Smooth muscle cell of the pulmonary artery (primary cell): ENCODE data around the gene GABRR3. TPM values are rescaled to one million over a fixed set of nuclear protein-coding genes. Genes with fewer than 3 reads are reported as not detected.

Source experiments
- total RNA-seq: library from RNA; depleted of rRNA; stranded (reverse); fragments of >200 nt; gene quantifications from 2 replicates; pipeline ENCODE4 v1.2.3, GENCODE V29; 2014

GABRR3 gene
- total RNA-seq: not detected in 2 replicates

DNA sequence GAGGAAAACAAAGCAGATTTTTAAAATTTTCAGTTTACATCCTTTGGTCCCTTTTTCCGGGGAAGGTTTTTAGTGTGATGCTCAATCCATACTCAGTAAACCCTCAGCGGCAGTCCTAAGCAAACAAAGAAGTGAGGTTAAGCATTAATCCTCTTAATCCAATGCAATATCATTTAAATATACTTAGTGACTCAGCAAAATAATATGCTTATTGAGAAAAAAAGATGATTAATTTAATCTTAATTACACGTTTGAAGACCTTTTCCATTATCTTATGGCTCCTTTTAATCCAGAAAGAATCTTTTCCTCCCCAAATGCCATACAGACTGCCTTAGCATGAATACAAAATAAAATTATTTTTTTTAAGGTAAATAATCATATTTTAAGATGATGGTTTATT is at the start of gene GABRR3:
Gene GABRR3, minus strand, starts transcription at position 108 of the 400 bp plus-strand sequence. CDS start 328 bp downstream, outside the sequence.

DNA sequence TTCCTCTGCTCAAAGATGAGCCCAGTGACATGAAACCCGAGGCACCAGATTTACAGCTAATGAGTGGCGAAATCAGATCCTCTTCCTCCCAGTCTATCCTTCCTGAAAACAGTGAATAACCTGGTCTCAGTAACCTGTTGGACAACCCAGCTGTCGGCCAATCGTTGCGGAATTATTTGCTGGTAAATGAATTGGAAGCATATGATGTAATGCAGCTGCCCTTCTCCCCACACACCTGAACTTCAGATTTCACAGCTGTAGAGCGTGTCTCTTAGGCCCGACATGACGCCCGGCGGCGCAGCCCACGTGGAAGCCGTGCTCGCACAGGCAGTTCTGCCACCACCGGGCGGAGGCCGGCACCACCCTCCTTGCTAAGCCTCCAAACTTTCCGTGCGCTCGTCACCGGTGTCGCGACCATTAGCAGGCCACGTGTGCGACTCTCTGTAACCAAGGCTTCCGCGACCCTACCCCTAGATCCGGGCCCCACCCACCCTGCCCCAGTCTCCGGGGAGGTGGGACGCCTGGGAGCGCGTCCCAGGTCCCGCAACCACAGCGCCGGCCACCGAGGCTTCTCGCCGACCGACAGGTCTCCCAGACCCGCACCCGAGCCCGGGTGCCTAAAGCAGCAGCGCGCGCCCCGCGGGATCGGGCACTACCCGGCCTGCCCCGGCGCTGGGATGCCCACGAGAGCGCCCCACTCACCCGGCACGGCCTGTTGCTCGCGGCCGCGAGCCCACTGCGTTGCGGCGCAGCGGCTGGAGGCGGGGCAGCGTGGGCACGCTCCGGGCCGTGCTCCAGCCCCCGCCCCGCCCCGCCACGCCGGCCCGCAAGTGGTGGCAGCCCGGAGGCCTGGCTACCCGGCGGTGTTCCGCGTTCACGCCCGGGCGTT is 63.2 kb downstream of the GABRR3 start, which contains the start of gene RIOX2:
Gene RIOX2, minus strand, starts transcription at position 753 of the 889 bp plus-strand sequence. CDS start 4,838 bp downstream, outside the sequence.

Other genes starting within 250 kb of the GABRR3 start
- gene CRYBG3, start 213.3 kb downstream of the GABRR3 start, total RNA-seq: 37.6 and 37.7 TPM in 2 replicates
- gene RIOX2, start 62.9 kb downstream of the GABRR3 start, total RNA-seq: 24.2 and 35.5 TPM in 2 replicates
- not detected in 2 replicates for gene OR5AC2, start 51.9 kb upstream of the GABRR3 start, total RNA-seq
- not detected in 2 replicates for gene OR5H1, start 95.4 kb upstream of the GABRR3 start, total RNA-seq
- gene OR5H14, start 112.2 kb upstream of the GABRR3 start, total RNA-seq: not detected in 2 replicates
- gene OR5H15, start 131.4 kb upstream of the GABRR3 start, total RNA-seq: not detected in 2 replicates
- not detected in 2 replicates for gene OR5H6, start 228.9 kb upstream of the GABRR3 start, total RNA-seq
- not detected in 2 replicates for gene OR5H2, start 247.2 kb upstream of the GABRR3 start, total RNA-seq